ENCODE measurements around the gene IL1R2.
"Not testable (repeated sequence)": the region's sequence is repeated elsewhere in the genome, so short reads cannot be mapped to it uniquely, and the experiment has no call there.

The IL1R2 gene

DNA sequence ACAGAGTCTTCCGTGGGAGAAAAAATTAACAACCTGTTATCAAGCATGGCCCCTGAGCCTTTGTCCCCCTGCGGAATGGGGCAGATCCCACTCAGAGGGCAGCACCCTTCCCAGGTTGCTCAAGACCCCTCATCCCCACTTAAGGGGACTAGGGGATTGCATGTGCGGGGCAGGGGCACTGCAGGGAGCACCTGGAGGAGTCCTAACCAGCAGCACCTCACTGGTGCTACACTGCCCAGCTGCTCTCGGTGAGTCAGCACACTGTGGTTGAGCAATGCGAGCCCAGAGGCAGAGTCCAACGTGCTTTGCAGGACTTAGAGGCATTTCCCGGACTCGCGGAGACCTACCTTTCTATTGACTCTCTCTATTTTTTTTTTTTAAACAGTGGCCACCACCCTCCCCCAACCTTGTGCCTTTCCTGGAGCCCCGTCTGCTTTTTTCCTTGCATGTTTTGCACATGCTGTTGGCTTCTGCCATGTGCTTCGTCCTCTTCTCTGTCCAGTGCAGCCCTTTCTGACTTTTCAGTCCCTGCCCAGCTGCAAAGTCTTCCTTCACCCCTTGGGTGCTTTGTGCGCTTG, 74.0 kb downstream of the IL1R2 start:
- TF ChIP-seq, protein P1, sequence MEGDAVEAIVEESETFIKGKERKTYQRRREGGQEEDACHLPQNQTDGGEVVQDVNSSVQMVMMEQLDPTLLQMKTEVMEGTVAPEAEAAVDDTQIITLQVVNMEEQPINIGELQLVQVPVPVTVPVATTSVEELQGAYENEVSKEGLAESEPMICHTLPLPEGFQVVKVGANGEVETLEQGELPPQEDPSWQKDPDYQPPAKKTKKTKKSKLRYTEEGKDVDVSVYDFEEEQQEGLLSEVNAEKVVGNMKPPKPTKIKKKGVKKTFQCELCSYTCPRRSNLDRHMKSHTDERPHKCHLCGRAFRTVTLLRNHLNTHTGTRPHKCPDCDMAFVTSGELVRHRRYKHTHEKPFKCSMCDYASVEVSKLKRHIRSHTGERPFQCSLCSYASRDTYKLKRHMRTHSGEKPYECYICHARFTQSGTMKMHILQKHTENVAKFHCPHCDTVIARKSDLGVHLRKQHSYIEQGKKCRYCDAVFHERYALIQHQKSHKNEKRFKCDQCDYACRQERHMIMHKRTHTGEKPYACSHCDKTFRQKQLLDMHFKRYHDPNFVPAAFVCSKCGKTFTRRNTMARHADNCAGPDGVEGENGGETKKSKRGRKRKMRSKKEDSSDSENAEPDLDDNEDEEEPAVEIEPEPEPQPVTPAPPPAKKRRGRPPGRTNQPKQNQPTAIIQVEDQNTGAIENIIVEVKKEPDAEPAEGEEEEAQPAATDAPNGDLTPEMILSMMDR (IDR thresholded peaks at IDR 0.05; ENCODE audit: unreplicated experiment in 3 of 3), result no peak
- H3K27ac Mint-ChIP-seq, result peak overlapping the region in 2 of 3 experiments; percentile 93 to 95
- H3K9me3 Mint-ChIP-seq, result no peaks in the 10 kb centered on the region
- H3K4me3 Mint-ChIP-seq, result no peak overlapping the region
- no peaks in the 10 kb centered on the region for H3K36me3 Mint-ChIP-seq (ENCODE audit: low read depth)
- peaks cover 63% of the 10 kb centered on the region for H3K4me1 Mint-ChIP-seq
- no peaks in the 10 kb centered on the region for H3K27me3 Mint-ChIP-seq (ENCODE audit: low read depth)

- Mint-ChIP-seq H3K27ac (peak overlapping the region in 2 of 3 experiments; percentile 25 to 95), H3K4me1 (peaks cover 62% of the 10 kb centered on the region), H3K27me3 (ENCODE audit: low read depth) (no peaks in the 10 kb centered on the region), H3K9me3 (no peaks in the 10 kb centered on the region), H3K4me3 (peak overlapping the region in 1 of 3 experiments; percentile 5), H3K36me3 (ENCODE audit: low read depth) (no peaks in the 10 kb centered on the region)
- TF ChIP-seq, protein P1 (IDR thresholded peaks at IDR 0.05; ENCODE audit: unreplicated experiment in 3 of 3), result no peak
Observed at GRCh38 chr2:102066554-102066953, 74.8 kb downstream of the IL1R2 start.

- H3K4me1 Mint-ChIP-seq, result peaks cover 48% of the 10 kb centered on the region
- H3K4me3 Mint-ChIP-seq; H3K9me3 Mint-ChIP-seq; H3K36me3 Mint-ChIP-seq (ENCODE audit: low read depth); H3K27me3 Mint-ChIP-seq (ENCODE audit: low read depth): not testable (repeated sequence)
- H3K27ac Mint-ChIP-seq, result peak overlapping the region in 1 of 3 experiments; percentile 48
Observed at GRCh38 chr2:102068126-102068525, 76.4 kb downstream of the IL1R2 start.

- H3K4me3 Mint-ChIP-seq, result no peak overlapping the region
- peaks cover 35% of the 10 kb centered on the region for H3K4me1 Mint-ChIP-seq
- H3K9me3 Mint-ChIP-seq, result no peaks in the 10 kb centered on the region
- H3K36me3 Mint-ChIP-seq (ENCODE audit: low read depth), result no peaks in the 10 kb centered on the region
- TF ChIP-seq, protein P1 (IDR thresholded peaks at IDR 0.05; ENCODE audit: unreplicated experiment in 3 of 3), result no peak
- no peaks in the 10 kb centered on the region for H3K27me3 Mint-ChIP-seq (ENCODE audit: low read depth)
- peak overlapping the region in 2 of 3 experiments; percentile 10 to 86 for H3K27ac Mint-ChIP-seq
Observed at GRCh38 chr2:102069311-102069974, 77.7 kb downstream of the IL1R2 start.

DNA sequence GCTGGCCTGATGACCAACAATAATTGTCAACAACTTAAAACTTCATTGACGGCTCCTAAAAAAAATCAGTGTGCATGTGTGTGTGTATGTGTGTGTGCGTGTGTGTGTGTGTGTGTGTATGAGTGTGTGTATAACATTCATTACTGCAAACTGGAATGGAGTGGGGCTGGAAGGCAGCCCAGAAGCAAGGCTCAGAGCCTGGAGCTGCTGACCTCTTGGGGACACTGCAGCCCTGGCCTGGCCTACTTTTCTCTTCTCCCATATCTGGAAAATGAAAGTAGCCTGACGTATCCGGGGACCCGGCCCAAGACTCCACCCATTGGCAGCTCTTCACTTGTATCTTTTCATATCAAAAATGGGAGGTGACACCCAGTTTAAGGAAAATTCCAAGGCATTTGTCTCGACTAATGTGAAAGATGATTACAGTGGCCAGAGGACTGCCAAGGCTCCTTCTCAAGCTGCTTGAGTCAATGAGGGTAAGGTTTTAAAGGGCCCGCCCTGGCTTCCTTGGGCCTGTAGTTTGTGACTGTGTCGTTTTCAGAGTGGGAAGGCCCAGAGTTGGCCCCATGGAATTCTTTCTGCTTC, 78.4 kb downstream of the IL1R2 start:
- Mint-ChIP-seq H3K27me3 (ENCODE audit: low read depth) (no peaks in the 10 kb centered on the region), H3K9me3 (no peaks in the 10 kb centered on the region), H3K4me1 (peaks cover 28% of the 10 kb centered on the region), H3K27ac (peak overlapping the region; percentile 10 to 86 (median 17)), H3K4me3 (no peak overlapping the region), H3K36me3 (ENCODE audit: low read depth) (no peaks in the 10 kb centered on the region)
- TF ChIP-seq, protein P1 (IDR thresholded peaks at IDR 0.05; ENCODE audit: unreplicated experiment in 3 of 3), result no peak

- no peaks in the 10 kb centered on the region for H3K36me3 Mint-ChIP-seq (ENCODE audit: low read depth)
- no peaks in the 10 kb centered on the region for H3K27me3 Mint-ChIP-seq (ENCODE audit: low read depth)
- peaks cover 6% of the 10 kb centered on the region for H3K9me3 Mint-ChIP-seq
- TF ChIP-seq, protein P1 (IDR thresholded peaks at IDR 0.05; ENCODE audit: unreplicated experiment in 3 of 3), result no peak
- H3K4me1 Mint-ChIP-seq, result peaks cover 9% of the 10 kb centered on the region
- no peak overlapping the region for H3K4me3 Mint-ChIP-seq
- no peak overlapping the region for H3K27ac Mint-ChIP-seq
Observed at GRCh38 chr2:102072741-102073140, 81.0 kb downstream of the IL1R2 start.

Data from nephron (organoid).